NCI-H510A (cell line): ENCODE data around the gene LDHA.
A peak's percentile ranks its signal among the peaks of the same experiment; 100 is the strongest.

ENCODE experiments used
- DNase-seq: peaks from one replicate; lab custom pipeline; 2025; lab: John Stamatoyannopoulos, UW

Gene LDHA

DNA sequence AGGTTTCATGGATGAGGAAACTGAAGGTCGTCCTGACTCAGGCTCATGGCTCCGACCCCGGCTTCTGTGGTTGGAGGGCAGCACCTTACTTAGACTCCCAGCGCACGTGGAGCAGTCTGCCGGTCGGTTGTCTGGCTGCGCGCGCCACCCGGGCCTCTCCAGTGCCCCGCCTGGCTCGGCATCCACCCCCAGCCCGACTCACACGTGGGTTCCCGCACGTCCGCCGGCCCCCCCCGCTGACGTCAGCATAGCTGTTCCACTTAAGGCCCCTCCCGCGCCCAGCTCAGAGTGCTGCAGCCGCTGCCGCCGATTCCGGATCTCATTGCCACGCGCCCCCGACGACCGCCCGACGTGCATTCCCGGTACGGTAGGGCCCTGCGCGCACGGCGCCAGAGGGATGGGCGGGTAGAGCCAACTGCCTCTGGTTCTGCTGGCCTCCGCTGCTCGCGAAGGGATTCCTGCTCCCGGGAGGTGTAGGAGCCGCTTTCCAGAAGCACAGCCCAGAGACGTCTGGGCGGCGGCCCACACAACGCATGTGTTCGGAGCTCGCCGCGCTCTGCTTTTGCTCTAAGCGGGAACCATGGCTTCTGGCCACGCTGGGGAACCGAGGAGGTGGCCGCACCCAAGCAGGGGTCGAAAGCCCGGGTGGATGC, at the start of gene LDHA:
Gene LDHA (plus strand): TSS at position 289 of the 653 bp plus-strand sequence. CDS start 2,280 bp downstream, outside the sequence.
- peak; percentile 88 for DNase-seq

DNA sequence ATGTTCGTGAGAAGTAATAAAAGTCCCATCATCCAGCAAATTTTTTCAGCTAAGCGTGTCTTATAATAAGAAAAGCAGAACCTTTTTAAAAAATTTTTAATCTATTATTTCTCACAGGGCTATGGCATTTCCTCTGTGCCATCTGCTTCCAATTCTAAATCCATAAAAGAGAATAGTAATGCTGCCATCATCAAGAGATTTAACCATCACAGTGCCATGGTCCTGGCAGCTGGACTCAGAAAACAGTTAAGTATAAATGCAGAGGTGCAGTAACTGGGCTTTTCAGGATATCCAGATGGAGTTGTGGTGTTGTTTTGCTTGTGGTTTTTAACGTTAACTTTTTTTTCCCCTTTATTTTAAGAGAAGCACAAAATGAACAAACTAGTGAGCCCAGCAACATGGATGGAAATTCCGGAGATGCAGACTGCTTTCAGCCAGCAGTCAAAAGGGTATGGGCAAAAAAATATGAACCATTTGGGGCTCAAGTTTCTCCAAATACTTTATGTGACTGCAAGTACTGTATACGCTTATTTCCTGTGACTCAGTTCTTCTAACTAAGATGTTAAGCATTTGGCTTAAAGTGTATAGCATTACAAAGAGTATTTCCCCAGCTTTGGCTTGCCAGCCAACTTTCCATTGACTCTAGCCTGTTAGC, 46.8 kb upstream of the LDHA start:
- no peak for DNase-seq

DNA sequence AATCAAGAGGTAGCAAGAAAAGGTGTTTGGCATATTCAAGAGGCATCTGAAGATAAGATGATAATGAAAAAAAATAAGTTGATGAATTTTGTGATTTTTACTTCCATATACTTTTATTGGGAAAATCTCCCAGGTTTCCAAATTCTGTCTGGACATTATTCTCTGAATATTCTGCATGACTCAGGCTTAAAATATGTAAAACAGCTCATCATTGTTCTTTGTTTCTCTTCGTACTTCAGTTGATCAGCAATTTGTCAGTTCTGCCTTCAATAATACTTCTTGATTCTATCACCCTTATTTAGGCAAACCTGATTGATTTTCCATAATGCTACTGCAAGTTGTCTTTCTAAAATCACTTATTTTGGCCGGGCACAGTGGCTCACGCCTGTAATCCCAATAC, 41.8 kb upstream of the LDHA start:
- no peak for DNase-seq

DNA sequence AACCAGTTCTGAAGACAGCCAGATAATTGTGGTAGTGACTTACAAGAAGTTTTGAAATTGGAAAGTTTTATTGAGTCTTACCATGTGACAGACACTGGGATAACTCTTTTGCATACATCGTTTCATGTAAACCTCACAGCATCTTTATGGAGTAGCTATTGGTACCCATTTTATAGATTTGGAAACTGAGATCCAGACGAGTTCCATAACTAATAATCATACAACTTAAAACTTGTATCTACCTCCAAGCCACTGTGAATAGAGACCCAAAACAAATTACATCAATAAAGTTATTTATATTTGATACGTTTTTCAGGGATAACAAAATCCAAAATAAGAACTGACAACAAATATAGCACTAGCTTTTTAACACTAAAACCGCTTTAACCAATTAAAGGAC, 35.7 kb upstream of the LDHA start:
- no peak for DNase-seq

DNA sequence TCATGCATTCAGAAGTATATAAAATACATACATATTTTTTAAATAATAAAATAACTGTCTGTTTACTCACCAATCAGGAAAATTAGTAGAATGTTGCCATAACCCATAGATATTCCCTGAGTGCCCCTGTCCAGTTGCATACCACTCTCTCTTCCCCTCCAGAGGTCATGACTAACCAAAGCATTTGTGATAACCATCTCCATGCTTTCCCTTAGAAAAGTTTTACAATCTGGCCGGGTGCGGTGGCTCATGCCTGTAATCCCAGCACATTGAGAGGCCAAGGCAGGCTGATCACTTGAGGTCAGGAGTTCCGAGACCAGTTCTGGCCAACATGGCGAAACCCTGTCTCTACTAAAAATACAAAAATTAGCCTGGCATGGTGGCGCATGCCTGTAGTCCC, 33.2 kb upstream of the LDHA start:
- DNase-seq, result no peak

DNA sequence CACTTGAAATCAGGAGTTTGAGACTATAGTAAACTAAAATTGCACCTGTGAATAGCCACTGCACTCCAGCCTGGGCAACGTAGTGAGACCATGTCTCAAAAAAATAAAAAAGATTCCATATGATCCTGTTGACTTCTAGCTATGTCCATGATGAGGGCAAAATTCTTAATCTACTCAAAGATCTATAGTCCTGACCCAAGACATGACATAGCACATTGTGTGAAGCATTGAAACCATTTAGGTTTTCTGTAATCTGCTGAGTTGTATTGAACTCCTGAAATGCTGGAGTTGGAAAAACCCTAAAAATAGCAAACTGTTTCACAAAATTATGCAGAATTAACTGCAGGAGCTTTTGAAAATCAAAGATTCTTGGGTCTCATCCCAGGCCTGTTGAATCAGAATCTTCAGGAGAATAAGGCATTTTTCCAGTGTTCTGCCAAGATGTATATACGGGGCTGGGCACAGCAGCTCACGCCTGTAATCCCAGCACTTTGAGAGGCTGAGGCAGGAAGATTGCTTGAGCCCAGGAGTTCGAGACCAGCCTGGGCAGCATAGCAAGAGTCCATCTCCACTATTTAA, 29.8 kb upstream of the LDHA start:
- no peak for DNase-seq

GRCh38 chr11:18365741-18366140, 28.6 kb upstream of the LDHA start:
- DNase-seq, result no peak

GRCh38 chr11:18366286-18366685, 28.1 kb upstream of the LDHA start:
- DNase-seq, result no peak

- no peak for DNase-seq
Observed at GRCh38 chr11:18367431-18367830, 26.9 kb upstream of the LDHA start.

DNA sequence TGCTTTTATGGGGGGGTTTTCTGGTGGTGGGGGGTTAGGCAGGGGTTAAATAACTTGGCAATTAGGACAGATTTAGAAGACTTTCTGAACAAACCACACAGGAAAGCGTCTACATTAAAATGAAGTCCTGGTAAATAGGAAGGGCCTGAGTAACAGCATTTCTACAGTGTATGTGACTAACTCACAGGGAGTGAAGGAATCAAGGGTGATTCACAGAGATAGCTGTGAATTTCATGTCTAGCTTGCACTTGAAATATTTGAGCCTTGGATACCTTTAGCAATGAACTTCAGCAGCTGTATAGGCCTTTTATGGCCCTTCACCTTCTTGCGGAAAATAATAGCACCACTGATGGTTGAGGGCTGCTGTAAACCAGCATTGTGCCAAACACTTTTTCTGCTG, 26.1 kb upstream of the LDHA start:
- no peak for DNase-seq

DNA sequence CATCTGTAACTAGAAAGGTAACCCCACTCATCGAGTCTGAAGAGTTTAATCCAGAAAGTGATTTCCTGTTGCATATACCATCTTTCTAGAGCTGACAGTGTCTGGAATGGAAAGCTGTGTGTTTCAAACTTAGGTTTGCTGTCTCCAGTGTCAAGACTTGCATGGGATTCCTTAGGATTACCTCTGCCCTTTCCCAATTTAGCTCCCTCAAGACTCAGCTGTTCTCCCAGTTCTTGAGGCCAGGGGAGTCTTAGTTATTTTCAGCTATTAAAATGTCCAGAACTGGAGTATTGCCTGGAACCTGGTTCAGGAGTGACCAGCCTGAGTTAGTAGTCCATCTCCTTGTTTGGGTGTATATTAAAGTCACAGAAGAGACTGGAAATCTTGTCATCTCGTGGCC, 25.0 kb upstream of the LDHA start:
- DNase-seq, result no peak

- no peak for DNase-seq
Observed at GRCh38 chr11:18371279-18371678, 23.1 kb upstream of the LDHA start.

- no peak for DNase-seq
Observed at GRCh38 chr11:18372201-18372600, 22.2 kb upstream of the LDHA start.

DNA sequence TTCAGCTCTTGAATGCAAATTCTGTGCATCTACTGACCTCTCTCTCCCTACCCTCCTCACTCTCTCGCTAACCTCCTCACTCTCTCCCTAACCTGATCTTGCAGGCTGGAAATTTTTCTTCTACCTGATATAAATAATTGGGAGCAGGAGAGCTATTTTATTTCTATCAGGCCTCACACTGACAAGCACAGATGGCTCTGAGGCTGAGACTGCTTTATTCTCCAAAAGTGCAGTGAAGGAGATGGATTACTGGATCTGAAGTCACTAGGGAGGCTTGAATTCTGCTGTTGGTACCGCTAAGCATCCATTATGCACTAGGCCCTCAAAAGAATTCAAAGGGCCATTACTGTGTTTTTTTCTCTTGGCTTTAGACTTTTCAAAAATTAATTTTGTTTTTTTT, 19.4 kb upstream of the LDHA start:
- DNase-seq, result no peak

DNA sequence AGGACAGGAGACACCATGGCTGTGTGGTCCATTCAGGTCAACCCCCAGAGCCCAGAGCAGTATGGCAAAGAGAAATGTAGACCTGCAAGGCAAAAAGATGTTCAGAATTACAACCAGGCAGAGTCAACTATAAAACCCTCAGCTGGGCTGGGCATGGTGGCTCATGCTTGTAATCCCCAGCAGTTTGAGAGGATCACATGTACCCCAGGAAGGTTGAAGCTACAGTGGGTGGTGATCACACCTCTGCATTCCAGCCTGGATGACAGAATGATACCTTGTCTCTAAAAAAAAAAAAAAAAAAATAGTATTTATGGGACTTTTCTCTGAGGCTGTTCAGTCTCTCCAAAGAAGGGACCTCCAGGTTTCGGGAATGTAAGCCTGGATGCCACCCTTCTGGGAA, 18.4 kb upstream of the LDHA start:
- DNase-seq, result no peak

DNA sequence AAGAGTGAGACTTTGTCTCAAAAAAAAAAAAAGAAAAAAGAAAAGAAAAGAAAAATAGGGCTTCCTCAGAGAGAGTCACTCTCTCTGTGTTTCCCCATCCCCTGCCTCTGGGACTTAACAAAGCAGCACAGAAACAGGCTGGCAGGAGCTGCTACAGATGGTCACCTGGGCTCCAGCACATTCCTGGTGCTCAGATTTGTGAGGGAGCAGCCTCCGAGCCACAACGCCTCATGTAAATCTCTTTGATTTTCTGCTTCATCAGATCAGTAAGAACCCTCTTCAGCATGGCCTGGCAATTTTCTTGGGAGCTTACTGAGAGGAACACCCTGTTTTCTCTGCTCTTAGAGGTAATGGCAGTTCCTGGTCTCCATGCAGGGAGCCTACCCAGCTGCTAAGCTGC, 15.2 kb upstream of the LDHA start:
- DNase-seq, result no peak

DNA sequence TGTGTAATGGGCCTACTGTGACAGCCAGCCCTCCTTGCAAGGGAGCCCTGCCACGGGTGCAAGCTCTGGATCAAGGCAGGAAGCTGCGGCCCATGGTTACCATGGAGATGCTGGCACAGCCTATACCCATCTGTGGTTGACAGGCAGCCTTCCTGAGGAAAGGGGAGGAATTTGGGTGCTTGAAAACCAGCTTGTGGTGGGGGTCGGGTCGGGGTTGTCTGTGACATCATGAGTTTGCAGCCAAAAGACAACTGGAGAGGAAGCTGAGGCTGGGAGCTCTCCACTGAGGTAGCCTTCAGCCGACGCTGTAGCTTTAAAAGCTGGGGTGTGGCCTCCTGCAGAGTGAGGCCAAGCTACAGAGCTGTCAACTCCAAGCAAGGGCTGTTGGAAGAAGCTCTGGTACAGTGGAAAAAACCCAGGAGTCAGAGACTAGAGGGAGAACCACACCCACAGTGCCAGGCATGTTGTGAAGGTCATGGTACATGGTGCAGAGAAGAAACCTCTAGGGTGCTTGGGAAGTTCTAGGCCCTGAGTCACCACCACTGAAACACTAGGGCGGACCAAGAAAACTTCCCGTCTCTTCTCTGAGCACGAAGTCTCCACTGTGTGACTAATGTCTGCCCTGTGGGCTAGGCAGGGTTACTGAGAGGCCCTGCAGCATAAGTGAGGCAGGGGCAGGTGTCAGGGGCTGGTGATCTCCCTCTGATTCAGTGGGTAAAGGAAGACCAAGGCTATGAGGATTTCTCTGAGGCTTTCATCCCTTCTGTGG, 10.8 kb upstream of the LDHA start:
- DNase-seq, result no peak

DNA sequence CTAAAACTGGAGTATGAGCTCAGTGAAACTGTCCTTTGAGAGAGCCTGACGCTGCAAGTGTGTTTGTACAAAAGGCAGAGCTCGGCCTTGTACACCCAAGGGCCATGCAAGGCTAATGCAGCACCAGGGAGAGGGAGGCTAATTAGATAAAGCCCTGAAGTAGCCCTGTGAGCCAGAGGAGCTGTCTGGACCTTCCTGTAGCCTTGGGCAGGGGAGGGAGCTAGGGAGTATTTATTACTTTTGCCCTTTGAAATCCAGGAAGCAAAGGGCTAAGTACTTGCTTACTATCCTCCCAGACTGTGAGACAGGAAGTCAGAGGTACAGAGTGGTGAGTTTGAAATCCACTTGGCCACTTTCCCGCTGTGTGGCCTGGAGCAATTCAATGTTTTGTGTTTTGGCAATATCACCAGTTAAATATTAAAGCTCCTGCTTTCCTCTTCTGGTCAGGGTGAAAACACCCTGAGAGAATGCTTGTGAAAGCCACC, 10.2 kb upstream of the LDHA start:
- no peak for DNase-seq

GRCh38 chr11:18390088-18390487, 4.3 kb upstream of the LDHA start:
- no peak for DNase-seq

DNA sequence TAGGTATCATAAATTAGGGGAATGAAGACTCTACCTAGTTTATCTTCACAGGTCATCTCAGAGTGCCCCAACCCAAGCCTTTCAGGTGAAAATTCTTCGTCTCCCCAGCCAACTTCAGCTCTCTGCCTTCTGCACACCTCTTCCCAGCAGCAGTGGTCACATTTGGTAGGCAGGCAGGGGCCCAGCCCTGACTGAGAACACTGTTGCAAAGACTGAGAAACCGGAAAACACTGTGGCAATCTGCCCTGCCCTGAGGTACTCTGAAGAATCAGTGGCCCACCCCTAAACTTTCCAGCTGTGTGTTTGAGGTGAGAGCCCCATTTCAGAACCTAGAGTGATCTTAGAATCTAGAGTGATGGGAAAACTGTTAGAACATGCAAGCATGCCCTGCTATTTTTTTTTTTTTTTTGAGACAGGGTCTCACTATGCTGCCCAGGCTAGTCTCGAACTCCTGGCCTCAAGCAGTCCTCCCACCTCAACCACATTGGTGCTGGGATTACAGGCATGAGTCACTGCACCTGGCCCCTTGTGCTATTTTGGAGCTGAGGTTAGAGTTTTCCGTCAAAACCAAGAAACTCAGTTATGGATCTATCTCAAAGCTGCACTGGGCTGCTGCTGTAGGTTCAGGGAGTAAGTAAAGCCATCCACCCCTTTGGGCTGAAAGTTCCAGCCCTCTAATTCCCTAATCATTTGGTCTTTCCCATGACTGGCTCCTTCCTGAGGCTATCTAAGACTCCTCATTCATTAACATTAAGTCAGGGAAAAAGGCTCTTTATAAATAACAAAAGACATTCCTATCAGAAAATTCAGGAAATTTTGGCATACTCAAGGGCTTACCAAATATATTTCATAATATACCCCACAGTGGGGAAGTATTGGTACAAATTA, 1.7 kb upstream of the LDHA start:
- DNase-seq, result no peak

GRCh38 chr11:18393581-18394274, 635 bp upstream of the LDHA start:
- no peak for DNase-seq
